Liver (tissue), 9 donors: ENCODE data around the gene QKI. TPM values are rescaled to one million over a fixed set of nuclear protein-coding genes. Genes with fewer than 3 reads are reported as not detected.

Source experiments
- DNase-seq: peaks from one replicate; pipeline ENCODE4 v3.0.0-alpha.2; 2017; ENCODE audit warnings: low spot score
- H3K27ac ChIP-seq, 2 donors: one replicate each; pipeline ENCODE4 v1.7.0; 2013; ENCODE audit warnings: inconsistent platforms in 2 of 2, low read length in 2 of 2, control low read depth in 1 of 2, low read depth in 1 of 2, mild to moderate bottlenecking in 1 of 2
- H3K27me3 ChIP-seq, 4 donors: one replicate each; pipeline versions ENCODE4 v1.6.1 to v1.7.0; 2013; ENCODE audit warnings: low read length in 3 of 4, inconsistent platforms in 1 of 4, mild to moderate bottlenecking in 1 of 4, moderate library complexity in 1 of 4; ENCODE audit not compliant: control insufficient read depth in 4 of 4, insufficient read depth in 4 of 4
- H3K36me3 ChIP-seq, 4 donors: one replicate each; pipeline versions ENCODE4 v1.6.1 to v1.7.0; 2013; ENCODE audit warnings: low read length in 3 of 4, mild to moderate bottlenecking in 3 of 4, low read depth in 1 of 4, moderate library complexity in 1 of 4; ENCODE audit not compliant: control insufficient read depth in 4 of 4, insufficient read depth in 3 of 4
- H3K4me1 ChIP-seq, 4 donors: one replicate each; pipeline versions ENCODE4 v1.6.1 to v1.7.0; 2013; ENCODE audit warnings: low read length in 3 of 4, mild to moderate bottlenecking in 3 of 4, moderate library complexity in 1 of 4; ENCODE audit not compliant: control insufficient read depth in 4 of 4, insufficient read depth in 4 of 4
- H3K4me3 ChIP-seq, 3 donors: one replicate each; pipeline versions ENCODE4 v1.6.1 to v1.7.0; 2013; ENCODE audit warnings: low read length in 3 of 3, control low read depth in 1 of 3, low read depth in 1 of 3, mild to moderate bottlenecking in 1 of 3
- H3K9ac ChIP-seq, 2 donors: one replicate each; pipeline ENCODE4 v1.7.0; 2013; ENCODE audit warnings: low read length in 2 of 2, mild to moderate bottlenecking in 2 of 2, moderate library complexity in 2 of 2, control low read depth in 1 of 2, low read depth in 1 of 2
- H3K9me3 ChIP-seq, 4 donors: one replicate each; pipeline versions ENCODE4 v1.6.1 to v1.7.0; 2013; ENCODE audit warnings: low read length in 3 of 4; ENCODE audit not compliant: control insufficient read depth in 4 of 4
- EGR1 ChIP-seq, 2 donors: IDR thresholded peaks; 2 replicates each; pipeline ENCODE4 v1.6.1; 2016 to 2018; ENCODE audit warnings: antibody characterized with exemption in 2 of 2, low read depth in 2 of 2
- FOXA1 ChIP-seq: IDR thresholded peaks from 2 replicates; pipeline ENCODE4 v1.6.1; 2016; ENCODE audit warnings: antibody characterized with exemption
- FOXA2 ChIP-seq: IDR thresholded peaks from 2 replicates; pipeline ENCODE4 v1.6.1; 2016; ENCODE audit warnings: antibody characterized with exemption
- GABPA ChIP-seq, 2 donors: IDR thresholded peaks in 1 of 2; conservative IDR thresholded peaks in 1 of 2; 2 replicates each; pipeline ENCODE4 v1.6.1; 2016; ENCODE audit warnings: antibody characterized with exemption in 2 of 2, mild to moderate bottlenecking in 1 of 2, moderate library complexity in 1 of 2
- HNF4A ChIP-seq, 2 donors: conservative IDR thresholded peaks; 2 replicates each; pipeline ENCODE4 v1.6.1; 2016; ENCODE audit warnings: antibody characterized with exemption in 2 of 2, mild to moderate bottlenecking in 2 of 2
- MAX ChIP-seq: IDR thresholded peaks from 2 replicates; pipeline ENCODE4 v1.6.1; 2016; ENCODE audit warnings: antibody characterized with exemption
- NR2F2 ChIP-seq: IDR thresholded peaks from 2 replicates; pipeline ENCODE4 v1.6.1; 2016; ENCODE audit warnings: antibody characterized with exemption
- RAD21 ChIP-seq, 2 donors: IDR thresholded peaks; 2 replicates each; pipeline ENCODE4 v1.6.1; 2016; ENCODE audit warnings: antibody characterized with exemption in 2 of 2, mild to moderate bottlenecking in 2 of 2
- SP1 ChIP-seq: IDR thresholded peaks from 2 replicates; pipeline ENCODE4 v1.6.1; 2018; ENCODE audit warnings: antibody characterized with exemption, mild to moderate bottlenecking
- TAF1 ChIP-seq: conservative IDR thresholded peaks from 2 replicates; pipeline ENCODE4 v1.6.1; 2016; ENCODE audit warnings: antibody characterized with exemption, mild to moderate bottlenecking
- YY1 ChIP-seq: IDR thresholded peaks from 2 replicates; pipeline ENCODE4 v1.6.1; 2016; ENCODE audit warnings: antibody characterized with exemption, mild to moderate bottlenecking
- WGBS: extraction: QIAGEN DNeasy Blood & Tissue Kit; methylation state at CpG from one replicate; pipeline ENCODE4 v1.1.7; 2013; 5-methylcytosine and 5-hydroxymethylcytosine counted together
- polyA plus RNA-seq, 2 donors: library from polyadenylated mRNA; stranded (reverse) in 1 of 2; unstranded in 1 of 2; fragments of 200-250 nt in 1 of 2; fragments of >200 nt in 1 of 2; fragmentation: Nextera tagmentation in 1 of 2; extraction: Ambion mirVana in 1 of 2; gene quantifications; one replicate each; pipeline versions ENCODE4 v1.2.1 to v1.2.3, GENCODE V29; 2013 to 2015
- total RNA-seq, 2 donors: library from RNA; depleted of rRNA; stranded (reverse); fragments of >200 nt; gene quantifications; one replicate each; pipeline ENCODE4 v1.2.3, GENCODE V29; 2014
- TF ChIP-seq, protein P1 (sequence below): fragments of 150-350 bp; IDR thresholded peaks from 2 replicates; pipeline ENCODE4 v1.5.1; 2017; ENCODE audit warnings: improper control_type of control experiment, low read depth, low read length; ENCODE audit not compliant: missing input control
- TF ChIP-seq, protein P2 (sequence below): IDR thresholded peaks from 2 replicates; pipeline ENCODE4 v1.6.1; 2016; ENCODE audit warnings: antibody characterized with exemption
- TF ChIP-seq, protein P3 (sequence below): IDR thresholded peaks from 2 replicates; pipeline ENCODE4 v1.6.1; 2016; ENCODE audit warnings: antibody characterized with exemption
- donor health status: healthy.
- donor health status: healthy.
- donor health status: healthy.
- donor health status: healthy.
- donor health status: healthy.

Gene QKI
- total and polyA plus RNA-seq, 4 donors, result 22.7 to 97.0 (median 56.3) TPM

GRCh38 chr6:163571730-163572129 is 157.2 kb downstream of the QKI start:
- Histone ChIP-seq H3K4me3 (no peak overlapping the region), H3K36me3 (peaks cover 0 to 5% (median under 1%) of the 10 kb centered on the region in 4 donors), H3K9ac (no peak overlapping the region), H3K27me3 (no peaks in the 10 kb centered on the region), H3K4me1 (peaks cover 2 to 16% (median 4%) of the 10 kb centered on the region in 4 donors), H3K27ac (no peak overlapping the region), H3K9me3 (no peaks in the 10 kb centered on the region)
- DNase-seq, result no peak
- TF ChIP-seq SP1 (no peak), RAD21 (IDR thresholded peaks at IDR 0.05) (no peak), MAX (no peak)
- WGBS, result 93% methylated on average over 2 of the region's 2 CpGs

- Histone ChIP-seq H3K27ac (no peak overlapping the region), H3K27me3 (no peaks in the 10 kb centered on the region), H3K9ac (no peak overlapping the region), H3K4me1 (peaks cover 4 to 16% (median 4%) of the 10 kb centered on the region in 4 donors), H3K4me3 (no peak overlapping the region), H3K9me3 (no peaks in the 10 kb centered on the region), H3K36me3 (peaks cover 0 to 5% (median under 1%) of the 10 kb centered on the region in 4 donors)
- 65% methylated on average over 5 of the region's 5 CpGs for WGBS
- DNase-seq, result peak; percentile 52
- TF ChIP-seq YY1 (no peak), HNF4A (conservative IDR thresholded peaks at IDR 0.05) (no peak), GABPA (IDR thresholded peaks at IDR 0.05 in 1 of 2, conservative IDR thresholded peaks at IDR 0.05 in 1 of 2) (no peak), EGR1 (IDR thresholded peaks at IDR 0.05; ENCODE audit: low read depth in 2 of 2) (no peak), TAF1 (no peak), FOXA1 (no peak), NR2F2 (no peak), MAX (no peak), FOXA2 (no peak)
- TF ChIP-seq, protein P1, sequence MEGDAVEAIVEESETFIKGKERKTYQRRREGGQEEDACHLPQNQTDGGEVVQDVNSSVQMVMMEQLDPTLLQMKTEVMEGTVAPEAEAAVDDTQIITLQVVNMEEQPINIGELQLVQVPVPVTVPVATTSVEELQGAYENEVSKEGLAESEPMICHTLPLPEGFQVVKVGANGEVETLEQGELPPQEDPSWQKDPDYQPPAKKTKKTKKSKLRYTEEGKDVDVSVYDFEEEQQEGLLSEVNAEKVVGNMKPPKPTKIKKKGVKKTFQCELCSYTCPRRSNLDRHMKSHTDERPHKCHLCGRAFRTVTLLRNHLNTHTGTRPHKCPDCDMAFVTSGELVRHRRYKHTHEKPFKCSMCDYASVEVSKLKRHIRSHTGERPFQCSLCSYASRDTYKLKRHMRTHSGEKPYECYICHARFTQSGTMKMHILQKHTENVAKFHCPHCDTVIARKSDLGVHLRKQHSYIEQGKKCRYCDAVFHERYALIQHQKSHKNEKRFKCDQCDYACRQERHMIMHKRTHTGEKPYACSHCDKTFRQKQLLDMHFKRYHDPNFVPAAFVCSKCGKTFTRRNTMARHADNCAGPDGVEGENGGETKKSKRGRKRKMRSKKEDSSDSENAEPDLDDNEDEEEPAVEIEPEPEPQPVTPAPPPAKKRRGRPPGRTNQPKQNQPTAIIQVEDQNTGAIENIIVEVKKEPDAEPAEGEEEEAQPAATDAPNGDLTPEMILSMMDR, result no peak
- TF ChIP-seq, protein P2, sequence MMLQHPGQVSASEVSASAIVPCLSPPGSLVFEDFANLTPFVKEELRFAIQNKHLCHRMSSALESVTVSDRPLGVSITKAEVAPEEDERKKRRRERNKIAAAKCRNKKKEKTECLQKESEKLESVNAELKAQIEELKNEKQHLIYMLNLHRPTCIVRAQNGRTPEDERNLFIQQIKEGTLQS, result no peak
- TF ChIP-seq, protein P3, sequence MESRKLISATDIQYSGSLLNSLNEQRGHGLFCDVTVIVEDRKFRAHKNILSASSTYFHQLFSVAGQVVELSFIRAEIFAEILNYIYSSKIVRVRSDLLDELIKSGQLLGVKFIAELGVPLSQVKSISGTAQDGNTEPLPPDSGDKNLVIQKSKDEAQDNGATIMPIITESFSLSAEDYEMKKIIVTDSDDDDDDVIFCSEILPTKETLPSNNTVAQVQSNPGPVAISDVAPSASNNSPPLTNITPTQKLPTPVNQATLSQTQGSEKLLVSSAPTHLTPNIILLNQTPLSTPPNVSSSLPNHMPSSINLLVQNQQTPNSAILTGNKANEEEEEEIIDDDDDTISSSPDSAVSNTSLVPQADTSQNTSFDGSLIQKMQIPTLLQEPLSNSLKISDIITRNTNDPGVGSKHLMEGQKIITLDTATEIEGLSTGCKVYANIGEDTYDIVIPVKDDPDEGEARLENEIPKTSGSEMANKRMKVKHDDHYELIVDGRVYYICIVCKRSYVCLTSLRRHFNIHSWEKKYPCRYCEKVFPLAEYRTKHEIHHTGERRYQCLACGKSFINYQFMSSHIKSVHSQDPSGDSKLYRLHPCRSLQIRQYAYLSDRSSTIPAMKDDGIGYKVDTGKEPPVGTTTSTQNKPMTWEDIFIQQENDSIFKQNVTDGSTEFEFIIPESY, result no peak
Measured at GRCh38 chr6:163572612-163573011, 158.1 kb downstream of the QKI start.
